SK-N-MC (cell line): ENCODE results near the gene GIPC1.

Source experiments
- EZH2 ChIP-seq: fragments of 200-600 bp; sonication (generic); IDR thresholded peaks from one replicate; pipeline ENCODE4 v1.6.1; 2017; ENCODE audit warnings: antibody characterized with exemption
- POLR2AphosphoS5 ChIP-seq: IDR thresholded peaks from 2 replicates; pipeline ENCODE4 v1.6.1; 2012; ENCODE audit warnings: mild to moderate bottlenecking, low read depth, low read length, borderline replicate concordance

GRCh38 chr19:14432791-14433553 is 63.0 kb downstream of the GIPC1 start, which contains the start of gene PKN1:
- no peak for TF ChIP-seq EZH2
- TF ChIP-seq POLR2AphosphoS5: peak; percentile 61; the same call in 1 of the 2 replicates
